Measurements from ENCODE around the gene TMEM151A.

- TF ChIP-seq EZH2 (optimal IDR thresholded peaks at IDR 0.05; ENCODE audit: low read depth, low read length): no peak
- TF ChIP-seq CTCF (IDR thresholded peaks at IDR 0.05; ENCODE audit: low read length): no peak
- TF ChIP-seq EZH2phosphoT487 (IDR thresholded peaks at IDR 0.05; ENCODE audit: low read length): no peak
Observed at GRCh38 chr11:66322732-66323427, 31.2 kb downstream of the TMEM151A start.
